OCI-LY7 (cell line): ENCODE data around the gene PPP1R7. TPM values are rescaled to one million over a fixed set of nuclear protein-coding genes. Genes with fewer than 3 reads are reported as not detected.

Experiments used
- BruUV-seq: library from RNA; stranded (reverse); fragments of 400-500 nt; replicated peaks from 2 replicates; lab custom pipeline; 2021; lab: Mats Ljungman, UMichigan
- CTCF ChIA-PET: fragments of 300-600 bp; sonication (Branson Sonifier 250); formaldehyde crosslinking; loops from one replicate; lab custom pipeline; 2022; ENCODE audit warnings: antibody characterized with exemption; ENCODE audit not compliant: unreplicated experiment; lab: Charles Lee
- POLR2A ChIA-PET: fragments of 300-600 bp; sonication (Branson Sonifier 250); formaldehyde crosslinking; loops from one replicate; lab custom pipeline; 2022; ENCODE audit warnings: antibody characterized with exemption; lab: Charles Lee
- DNase-seq: peaks from one replicate; pipeline ENCODE4 v3.0.0-alpha.2; 2015; ENCODE audit warnings: low spot score
- H2AFZ ChIP-seq: fragments of 200-600 bp; sonication (generic), shearing (Covaris generic); 2 replicates; pipeline ENCODE4 v1.6.1; 2014; ENCODE audit warnings: mild to moderate bottlenecking, antibody characterized with exemption, low read length, moderate library complexity
- H3K27ac ChIP-seq: fragments of 200-600 bp; sonication (generic); 2 replicates; pipeline ENCODE4 v1.5.1; 2014; ENCODE audit warnings: mixed run types, low read depth, mild to moderate bottlenecking, moderate library complexity, low read length, inconsistent platforms; ENCODE audit not compliant: poor library complexity, severe bottlenecking
- H3K36me3 ChIP-seq: fragments of 200-600 bp; sonication (generic); 2 replicates; pipeline ENCODE4 v1.6.1; 2014; ENCODE audit warnings: mild to moderate bottlenecking, antibody characterized with exemption, low read length, moderate library complexity, mixed read lengths; ENCODE audit not compliant: insufficient read depth
- H3K4me1 ChIP-seq: fragments of 200-600 bp; sonication (generic); 2 replicates; pipeline ENCODE4 v1.5.1; 2014; ENCODE audit warnings: mild to moderate bottlenecking, low read length; ENCODE audit not compliant: insufficient read depth, poor library complexity, severe bottlenecking
- H3K4me2 ChIP-seq: fragments of 200-600 bp; sonication (generic); 2 replicates; pipeline ENCODE4 v1.6.1; 2014; ENCODE audit warnings: mild to moderate bottlenecking, low read length
- H3K4me3 ChIP-seq: fragments of 200-600 bp; sonication (generic); 2 replicates; pipeline ENCODE4 v1.5.1; 2014; ENCODE audit warnings: mild to moderate bottlenecking, low read depth, low read length; ENCODE audit not compliant: poor library complexity, severe bottlenecking
- H3K79me2 ChIP-seq: fragments of 200-600 bp; sonication (generic); 2 replicates; pipeline ENCODE4 v1.6.1; 2016; ENCODE audit warnings: low read depth, mild to moderate bottlenecking, low read length, moderate library complexity, mixed read lengths; ENCODE audit not compliant: insufficient read depth
- H3K9me2 ChIP-seq: fragments of 200-600 bp; sonication (generic); 2 replicates; pipeline ENCODE4 v1.6.1; 2016; ENCODE audit warnings: mild to moderate bottlenecking, low read length, mixed read lengths; ENCODE audit not compliant: insufficient read depth
- H3K9me3 ChIP-seq: fragments of 200-600 bp; sonication (generic); 2 replicates; pipeline ENCODE4 v1.6.1; 2014; ENCODE audit warnings: mild to moderate bottlenecking, mixed run types, low read length, mixed read lengths
- H4K20me1 ChIP-seq: fragments of 200-600 bp; sonication (generic); 2 replicates; pipeline ENCODE4 v1.6.1; 2014; ENCODE audit warnings: mild to moderate bottlenecking, antibody characterized with exemption, low read length, moderate library complexity, mixed read lengths; ENCODE audit not compliant: insufficient read depth
- CTCF ChIP-seq: fragments of 200-600 bp; sonication (generic); conservative IDR thresholded peaks from 2 replicates; pipeline ENCODE4 v1.5.1; 2014; ENCODE audit warnings: mild to moderate bottlenecking, antibody characterized with exemption, low read length, moderate library complexity, mixed read lengths
- EZH2phosphoT487 ChIP-seq: fragments of 200-600 bp; sonication (generic); IDR thresholded peaks from 2 replicates; pipeline ENCODE4 v1.6.1; 2018; ENCODE audit warnings: low read depth, borderline replicate concordance, mild to moderate bottlenecking, mixed run types, antibody characterized with exemption, low read length, moderate library complexity, mixed read lengths
- intact Hi-C: fragments of 100-400 bp; cut with micrococcal nuclease; formaldehyde crosslinking; loops from one replicate; pipeline ENCODE4 v1.10.0; 2022; ENCODE audit not compliant: unreplicated experiment
- total RNA-seq, 2 experiments: library from RNA; depleted of rRNA in 1 of 2; stranded (reverse); fragments of >200 nt in 1 of 2; shearing (Covaris generic) in 1 of 2; gene quantifications; 2 replicates each; pipeline ENCODE4 v1.2.3, GENCODE V29; 2014 to 2022

Gene PPP1R7
- total RNA-seq, 2 experiments from 2014 or later: 46.0 to 82.0 TPM

DNA sequence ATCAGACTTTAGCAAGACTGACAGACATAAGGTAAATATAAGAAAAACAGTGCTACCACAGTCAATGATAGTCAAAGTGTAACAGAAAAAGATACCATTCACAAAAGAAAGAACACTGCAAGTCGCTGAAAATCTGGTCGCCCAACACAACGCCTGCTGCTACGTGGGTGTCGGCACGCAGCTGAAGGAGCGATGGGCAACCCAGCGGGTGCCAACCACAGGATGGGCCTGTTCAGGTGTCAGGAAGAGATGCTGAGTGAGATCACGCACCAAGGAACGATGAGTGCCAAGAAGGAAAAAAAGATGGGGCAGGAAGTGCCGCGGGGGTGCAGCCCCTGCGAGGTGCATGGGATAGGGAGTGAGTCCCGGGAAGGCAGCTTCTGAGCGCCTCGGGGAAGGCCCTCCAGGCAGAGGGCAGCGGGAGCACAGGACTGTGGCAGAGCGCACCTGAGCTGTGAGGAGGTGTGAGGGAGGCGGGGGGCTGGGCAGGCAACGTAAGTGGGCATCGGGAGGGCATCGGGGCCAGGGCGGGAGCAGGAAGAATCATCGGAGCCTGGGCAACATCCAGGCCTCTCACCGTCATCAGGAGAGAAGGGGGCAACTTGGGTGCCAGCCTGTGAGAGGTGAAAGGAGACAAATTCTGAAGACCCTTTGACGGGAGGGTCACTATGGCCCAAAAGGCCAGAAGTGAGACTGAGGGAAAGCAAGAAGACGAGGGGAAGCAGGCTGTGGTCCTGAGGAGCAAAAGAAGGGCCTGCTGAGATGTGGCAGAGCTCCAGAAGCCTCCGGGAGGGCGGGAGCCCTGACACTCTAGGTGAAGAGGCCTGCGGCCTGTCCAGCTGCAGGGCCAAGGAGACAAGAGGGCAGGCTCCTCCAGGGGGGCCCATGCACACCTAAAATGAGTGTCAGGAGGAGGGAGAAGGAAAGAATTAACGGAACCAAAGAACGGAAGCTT, 33.4 kb upstream of the PPP1R7 start:
- BruUV-seq: no TSS peak
- Histone ChIP-seq H3K79me2 (no peaks in the 10 kb centered on the region), H4K20me1 (no peaks in the 10 kb centered on the region), H3K4me3 (no peak overlapping the region), H3K36me3 (peaks cover 37% of the 10 kb centered on the region), H3K4me2 (no peak overlapping the region), H3K27ac (no peak overlapping the region), H3K9me2 (no peaks in the 10 kb centered on the region), H3K4me1 (no peaks in the 10 kb centered on the region), H2AFZ (no peak overlapping the region), H3K9me3 (0 out of 2 replicates have a peak, but pooled peaks cover 3% of the 10 kb centered on the region)
- no peak for TF ChIP-seq CTCF
- DNase-seq: no peak
- CTCF ChIA-PET: no interaction called here
- intact Hi-C loops: no loop called here
- POLR2A ChIA-PET: no interaction called here

- no TSS peak for BruUV-seq
- Histone ChIP-seq H3K4me2 (no peak overlapping the region), H2AFZ (no peak overlapping the region), H3K9me3 (0 out of 2 replicates have a peak, but pooled peaks cover 3% of the 10 kb centered on the region), H3K27ac (no peak overlapping the region), H3K9me2 (no peaks in the 10 kb centered on the region), H3K36me3 (peaks cover 45% of the 10 kb centered on the region), H3K79me2 (no peaks in the 10 kb centered on the region), H4K20me1 (no peaks in the 10 kb centered on the region), H3K4me3 (no peak overlapping the region), H3K4me1 (no peaks in the 10 kb centered on the region)
- no peak for TF ChIP-seq CTCF
- no peak for TF ChIP-seq EZH2phosphoT487
- CTCF ChIA-PET: no interaction called here
- POLR2A ChIA-PET: interaction anchor here (0.7 kb wide), 1 partner anchor 126 kb away, joined by 3 read pairs; no protein-coding TSS in a partner anchor
- DNase-seq: no peak
- intact Hi-C loops: no loop called here
Observed at GRCh38 chr2:241118737-241119505, 31.3 kb upstream of the PPP1R7 start.
